H9 (cell line): ENCODE results near the gene DLG1. TPM values are rescaled to one million over a fixed set of nuclear protein-coding genes. Genes with fewer than 3 reads are reported as not detected.

Source experiments
- DNase-seq: peaks from one replicate; pipeline ENCODE4 v3.0.0-alpha.2; 2017
- H2AFZ ChIP-seq: one replicate; pipeline ENCODE4 v1.6.1; 2013; ENCODE audit warnings: mild to moderate bottlenecking, low read length, control low read depth, moderate library complexity
- H2AK5ac ChIP-seq: 2 replicates; pipeline ENCODE4 v1.6.1; 2013; ENCODE audit warnings: low read length, control low read depth, mixed read lengths; ENCODE audit not compliant: insufficient read length
- H2BK120ac ChIP-seq: one replicate; pipeline ENCODE4 v1.6.1; 2013; ENCODE audit warnings: low read depth, mild to moderate bottlenecking, low read length, control low read depth, inconsistent platforms; ENCODE audit not compliant: poor library complexity, severe bottlenecking
- H2BK12ac ChIP-seq: 2 replicates; pipeline ENCODE4 v1.6.1; 2013; ENCODE audit warnings: low read length, control low read depth, mixed read lengths, low read depth; ENCODE audit not compliant: insufficient read length
- H2BK15ac ChIP-seq: 2 replicates; pipeline ENCODE4 v1.6.1; 2013; ENCODE audit warnings: low read depth, low read length, control low read depth
- H2BK20ac ChIP-seq: one replicate; pipeline ENCODE4 v1.6.1; 2013; ENCODE audit warnings: low read depth, mild to moderate bottlenecking, low read length, control low read depth, inconsistent platforms; ENCODE audit not compliant: poor library complexity, severe bottlenecking
- H2BK5ac ChIP-seq: 2 replicates; pipeline ENCODE4 v1.6.1; 2013; ENCODE audit warnings: low read length, control low read depth, mixed read lengths; ENCODE audit not compliant: insufficient read length
- H3K14ac ChIP-seq: 2 replicates; pipeline ENCODE4 v1.6.1; 2013; ENCODE audit warnings: low read length, control low read depth; ENCODE audit not compliant: insufficient read depth
- H3K18ac ChIP-seq: 2 replicates; pipeline ENCODE4 v1.6.1; 2013; ENCODE audit warnings: low read depth, mild to moderate bottlenecking, mixed read lengths, low read length, control low read depth; ENCODE audit not compliant: insufficient read length
- H3K23ac ChIP-seq: 2 replicates; pipeline ENCODE4 v1.6.1; 2013; ENCODE audit warnings: low read length, control low read depth, mixed read lengths, low read depth; ENCODE audit not compliant: insufficient read length
- H3K23me2 ChIP-seq: 2 replicates; pipeline ENCODE4 v1.6.1; 2013; ENCODE audit warnings: low read depth, mild to moderate bottlenecking, mixed read lengths, low read length, control low read depth; ENCODE audit not compliant: insufficient read length, poor library complexity, severe bottlenecking
- H3K27ac ChIP-seq: 2 replicates; pipeline ENCODE4 v1.5.1; 2013; ENCODE audit warnings: low read length, control low read depth, mixed read lengths, low read depth; ENCODE audit not compliant: insufficient read length
- H3K27me3 ChIP-seq: 2 replicates; pipeline ENCODE4 v1.6.1; 2013; ENCODE audit warnings: low read length, control low read depth, inconsistent platforms; ENCODE audit not compliant: insufficient read depth
- H3K4ac ChIP-seq: 2 replicates; pipeline ENCODE4 v1.6.1; 2013; ENCODE audit warnings: low read depth, mild to moderate bottlenecking, control low read depth, inconsistent platforms, low read length, moderate library complexity
- H3K4me1 ChIP-seq: 2 replicates; pipeline ENCODE4 v1.6.1; 2013; ENCODE audit warnings: low read length, control low read depth, inconsistent platforms; ENCODE audit not compliant: insufficient read depth
- H3K4me2 ChIP-seq: 2 replicates; pipeline ENCODE4 v1.6.1; 2013; ENCODE audit warnings: low read length, control low read depth, mixed read lengths; ENCODE audit not compliant: insufficient read length, insufficient read depth
- H3K56ac ChIP-seq: 2 replicates; pipeline ENCODE4 v1.6.1; 2013; ENCODE audit warnings: low read depth, mild to moderate bottlenecking, mixed read lengths, low read length, control low read depth; ENCODE audit not compliant: insufficient read length
- H3K79me1 ChIP-seq: 2 replicates; pipeline ENCODE4 v1.6.1; 2013; ENCODE audit warnings: low read depth, mild to moderate bottlenecking, moderate library complexity, low read length, control low read depth, inconsistent platforms; ENCODE audit not compliant: insufficient read depth, poor library complexity, severe bottlenecking
- H3K79me2 ChIP-seq: 2 replicates; pipeline ENCODE4 v1.6.1; 2013; ENCODE audit warnings: low read length, control low read depth, inconsistent platforms; ENCODE audit not compliant: insufficient read depth
- H3K9ac ChIP-seq: 2 replicates; pipeline ENCODE4 v1.6.1; 2013; ENCODE audit warnings: low read length, control low read depth, mixed read lengths; ENCODE audit not compliant: insufficient read length; ENCODE audit errors: extremely low read depth
- H3K9me3 ChIP-seq: one replicate; pipeline ENCODE4 v1.6.1; 2013; ENCODE audit warnings: low read depth, low read length, inconsistent platforms; ENCODE audit not compliant: control insufficient read depth
- H3T11ph ChIP-seq: one replicate; pipeline ENCODE4 v1.6.1; 2013; ENCODE audit warnings: mild to moderate bottlenecking, low read length, control low read depth, inconsistent platforms
- H4K20me1 ChIP-seq: one replicate; pipeline ENCODE4 v1.6.1; 2013; ENCODE audit not compliant: control insufficient read depth, insufficient read length, insufficient read depth
- H4K5ac ChIP-seq: 2 replicates; pipeline ENCODE4 v1.6.1; 2013; ENCODE audit warnings: low read depth, mild to moderate bottlenecking, mixed read lengths, low read length, control low read depth; ENCODE audit not compliant: insufficient read length
- H4K8ac ChIP-seq: replicated peaks from 2 replicates; pipeline ENCODE4 v1.6.1; 2013; ENCODE audit warnings: low read length, control low read depth, mixed read lengths, low read depth; ENCODE audit not compliant: insufficient read length
- H4K91ac ChIP-seq: 2 replicates; pipeline ENCODE4 v1.6.1; 2013; ENCODE audit warnings: low read depth, mild to moderate bottlenecking, moderate library complexity, mixed read lengths, low read length, control low read depth; ENCODE audit not compliant: insufficient read length
- H3K27ac Mint-ChIP-seq, 3 experiments: 2 replicates in 2 of 3; 3 replicates in 1 of 3; pipeline ENCODE4 v1.8.0; 2020 to 2021; ENCODE audit warnings: mixed read lengths in 3 of 3, mild to moderate bottlenecking in 1 of 3, moderate library complexity in 1 of 3
- H3K27me3 Mint-ChIP-seq: 2 replicates; pipeline ENCODE4 v1.8.0; 2021; ENCODE audit warnings: low read depth, mild to moderate bottlenecking, moderate library complexity, mixed read lengths
- H3K36me3 Mint-ChIP-seq, 3 experiments: 2 replicates in 2 of 3; 3 replicates in 1 of 3; pipeline ENCODE4 v1.8.0; 2020 to 2021; ENCODE audit warnings: low read depth in 3 of 3, mixed read lengths in 3 of 3; ENCODE audit not compliant: insufficient read depth in 1 of 3
- H3K4me1 Mint-ChIP-seq, 2 experiments: 2 replicates each; pipeline ENCODE4 v1.8.0; 2020; ENCODE audit warnings: mixed read lengths in 2 of 2
- H3K4me3 Mint-ChIP-seq, 2 experiments: 2 replicates in 1 of 2; 3 replicates in 1 of 2; pipeline ENCODE4 v1.8.0; 2020 to 2021; ENCODE audit warnings: mild to moderate bottlenecking in 2 of 2, mixed read lengths in 2 of 2, moderate library complexity in 1 of 2
- H3K9me3 Mint-ChIP-seq, 2 experiments: 2 replicates in 1 of 2; 3 replicates in 1 of 2; pipeline ENCODE4 v1.8.0; 2020; ENCODE audit warnings: mild to moderate bottlenecking in 2 of 2, mixed read lengths in 2 of 2, moderate library complexity in 1 of 2
- CTCF ChIP-seq: fragments of 200-600 bp; sonication (generic); conservative IDR thresholded peaks from 3 replicates; pipeline ENCODE4 v1.8.0; 2021; ENCODE audit warnings: antibody characterized with exemption, mild to moderate bottlenecking
- WGBS: extraction: QIAGEN DNeasy Blood & Tissue Kit; methylation state at CpG from one replicate; pipeline ENCODE4 v1.1.7; 2013; ENCODE audit warnings: missing lambda C conversion rate, low lambda C conversion rate, mixed read lengths; ENCODE audit not compliant: insufficient read length; ENCODE audit errors: extremely low coverage; 5-methylcytosine and 5-hydroxymethylcytosine counted together
- total RNA-seq: library from RNA; stranded (reverse); gene quantifications from 2 replicates; pipeline ENCODE4 v1.2.1, GENCODE V29; 2021

Gene DLG1
- total RNA-seq, 1 experiment from 2014 or later = 84.1 TPM

- no peak overlapping the region for H3K9ac ChIP-seq
These were observed 288.8 kb downstream of the DLG1 start for GRCh38 chr3:197009532-197010019.

More at GRCh38 chr3:197009532-197010019, 288.8 kb downstream of the DLG1 start:
- Histone ChIP-seq H3K79me1 (no peaks in the 10 kb centered on the region), H4K91ac (no peak overlapping the region), H3K4me2 (no peak overlapping the region), H3K9me3 (no peaks in the 10 kb centered on the region), H2BK20ac (no peak overlapping the region), H2AK5ac (no peak overlapping the region), H4K20me1 (no peaks in the 10 kb centered on the region), H2BK15ac (no peak overlapping the region), H4K8ac (no peak overlapping the region), H3K56ac (no peak overlapping the region), H3K23ac (no peak overlapping the region), H3K4me1 (no peaks in the 10 kb centered on the region), H2BK5ac (no peak overlapping the region), H3K27ac (no peak overlapping the region), H3K14ac (no peak overlapping the region), H3K27me3 (peaks cover 2% of the 10 kb centered on the region; the same call in 1 of the 2 replicates), H2AFZ (no peak overlapping the region), H2BK120ac (no peak overlapping the region), H3K79me2 (no peaks in the 10 kb centered on the region), H3T11ph (no peak overlapping the region), H3K18ac (no peak overlapping the region), H3K4ac (no peak overlapping the region), H2BK12ac (no peak overlapping the region), H4K5ac (no peak overlapping the region), H3K23me2 (no peaks in the 10 kb centered on the region)
- Mint-ChIP-seq H3K4me1 (peaks cover 6 to 8% of the 10 kb centered on the region in 2 experiments), H3K4me3 (no peak overlapping the region), H3K27me3 (peaks cover 20% of the 10 kb centered on the region), H3K9me3 (peaks cover 0 to 3% of the 10 kb centered on the region in 2 experiments; a peak in 2 of 5 replicates), H3K27ac (no peak overlapping the region; a peak in 1 of 7 replicates), H3K36me3 (peaks cover 3 to 10% (median 6%) of the 10 kb centered on the region in 3 experiments; a peak in 4 of 7 replicates)
- WGBS = no CpG with 5 or more reads among the region's 20 CpGs
- no peak for DNase-seq
- no peak for TF ChIP-seq CTCF
